CD4-positive, alpha-beta memory T cell (primary cell): Measurements from ENCODE around the gene ZNF638. TPM values are rescaled to one million over a fixed set of nuclear protein-coding genes. Genes with fewer than 3 reads are reported as not detected.
A peak's percentile ranks its signal among the peaks of the same experiment; 100 is the strongest.

ENCODE experiments used
- CTCF ChIA-PET: fragments of 350-600 bp; sonication (Branson Sonifier 250); formaldehyde crosslinking; loops from one replicate; lab custom pipeline; 2021; ENCODE audit warnings: inconsistent platforms; ENCODE audit not compliant: partially characterized antibody; lab: Charles Lee
- POLR2A ChIA-PET: fragments of 350-600 bp; sonication (Branson Sonifier 250); formaldehyde crosslinking; loops from one replicate; lab custom pipeline; 2021; ENCODE audit not compliant: partially characterized antibody; lab: Charles Lee
- DNase-seq, 5 donors: peaks; one replicate each; pipeline versions ENCODE4 v3.0.0 to v3.0.0-alpha.2; 2020 to 2022; ENCODE audit warnings: mixed read lengths in 1 of 5
- H3K27ac ChIP-seq: one replicate; pipeline ENCODE4 v1.7.0; 2013; ENCODE audit warnings: low read depth, low read length
- H3K27me3 ChIP-seq: 2 replicates; pipeline ENCODE4 v1.7.0; 2013; ENCODE audit warnings: mild to moderate bottlenecking, low read length, moderate library complexity; ENCODE audit not compliant: insufficient read depth
- H3K36me3 ChIP-seq: 2 replicates; pipeline ENCODE4 v1.7.0; 2013; ENCODE audit warnings: mild to moderate bottlenecking, low read length, moderate library complexity; ENCODE audit not compliant: insufficient read depth
- H3K4me1 ChIP-seq: 2 replicates; pipeline ENCODE4 v1.7.0; 2013; ENCODE audit warnings: mild to moderate bottlenecking, low read length, moderate library complexity; ENCODE audit not compliant: insufficient read depth
- H3K4me3 ChIP-seq, 2 donors: one replicate each; pipeline ENCODE4 v1.7.0; 2013; ENCODE audit warnings: low read length in 2 of 2, mild to moderate bottlenecking in 1 of 2
- H3K9me3 ChIP-seq, 2 donors: one replicate each; pipeline ENCODE4 v1.7.0; 2013; ENCODE audit warnings: low read length in 2 of 2, control low read depth in 1 of 2; ENCODE audit not compliant: control insufficient read depth in 1 of 2
- H3K27ac Mint-ChIP-seq, 7 donors: one replicate each; pipeline ENCODE4 v1.8.0; 2020 to 2021; ENCODE audit warnings: mixed read lengths in 7 of 7, mild to moderate bottlenecking in 6 of 7, inconsistent platforms in 3 of 7, moderate library complexity in 3 of 7
- H3K27me3 Mint-ChIP-seq, 2 donors: one replicate each; pipeline ENCODE4 v1.8.0; 2020 to 2021; ENCODE audit warnings: mixed read lengths in 2 of 2
- H3K36me3 Mint-ChIP-seq, 2 donors: one replicate each; pipeline ENCODE4 v1.8.0; 2020 to 2021; ENCODE audit warnings: mixed read lengths in 2 of 2, inconsistent platforms in 1 of 2, mild to moderate bottlenecking in 1 of 2
- H3K4me1 Mint-ChIP-seq, 4 donors: one replicate each; pipeline ENCODE4 v1.8.0; 2020 to 2021; ENCODE audit warnings: mixed read lengths in 4 of 4, mild to moderate bottlenecking in 1 of 4
- H3K4me3 Mint-ChIP-seq, 8 donors: one replicate each; pipeline ENCODE4 v1.8.0; 2020 to 2021; ENCODE audit warnings: mixed read lengths in 8 of 8, mild to moderate bottlenecking in 7 of 8, moderate library complexity in 6 of 8, inconsistent platforms in 3 of 8
- H3K9me3 Mint-ChIP-seq, 8 donors: one replicate each; pipeline ENCODE4 v1.8.0; 2020 to 2021; ENCODE audit warnings: mixed read lengths in 8 of 8, mild to moderate bottlenecking in 5 of 8, inconsistent platforms in 3 of 8, moderate library complexity in 1 of 8
- intact Hi-C: fragments of 100-400 bp; cut with micrococcal nuclease; formaldehyde crosslinking; loops from one replicate; pipeline ENCODE4 v1.15.1; 2023
- polyA plus RNA-seq, 2 donors: library from polyadenylated mRNA; unstranded; fragments of 300-500 nt; fragmentation: Illumina TruSeq; gene quantifications; one replicate each; pipeline ENCODE4 v1.2.3, GENCODE V29; 2021
- total RNA-seq, 2 experiments: library from RNA; stranded (reverse); gene quantifications; one replicate each; pipeline ENCODE4 v1.2.3, GENCODE V29; 2021

ZNF638 gene
- total and polyA plus RNA-seq, 4 experiments from 2014 or later, result 19.8 to 167 (median 110) TPM

DNA sequence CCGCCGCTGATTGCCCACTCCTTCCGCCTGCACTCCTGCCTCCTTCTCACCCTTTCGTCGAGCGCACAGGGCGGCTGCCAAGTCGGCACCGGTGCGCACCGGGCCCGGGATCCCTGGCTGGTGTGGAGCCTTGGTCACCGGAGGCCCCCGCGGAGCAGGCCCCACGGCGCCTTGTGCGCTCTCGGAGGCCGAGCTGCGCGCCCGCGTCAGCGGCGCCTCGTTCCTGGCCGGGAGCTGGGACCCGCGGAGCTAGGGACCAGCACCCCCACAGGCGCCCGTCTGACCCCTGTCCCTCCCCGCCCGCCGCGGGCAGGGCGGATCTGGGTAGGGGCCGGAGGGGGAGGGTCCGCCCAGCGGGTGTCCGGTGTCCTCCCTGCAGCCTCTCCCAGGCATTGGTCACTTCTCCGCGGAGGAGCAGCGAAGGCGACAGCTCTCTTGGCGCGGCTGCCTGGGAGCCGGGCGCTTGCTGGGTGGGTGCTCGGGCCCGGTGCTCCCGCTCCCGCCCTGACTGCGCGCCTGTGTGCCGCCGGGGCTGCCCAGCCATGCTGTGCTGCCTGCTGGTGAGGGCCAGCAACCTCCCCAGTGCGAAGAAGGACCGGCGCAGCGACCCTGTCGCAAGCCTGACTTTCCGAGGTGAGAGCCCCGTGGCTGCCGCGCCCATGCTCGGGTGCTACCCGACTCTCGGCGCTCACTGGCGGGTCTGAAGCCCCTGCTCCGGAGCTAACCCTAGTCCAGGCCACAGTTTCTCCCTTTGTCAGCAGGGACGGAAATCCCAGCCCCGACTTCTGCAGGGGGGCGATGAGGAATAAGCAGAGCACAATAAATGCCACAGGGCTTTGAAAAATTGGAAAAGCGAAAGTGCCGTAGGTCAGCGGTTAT is 135.0 kb downstream of the ZNF638 start:
- peak in 1 of 5 donors; percentile 3 for DNase-seq
- Histone ChIP-seq H3K4me3 (peak overlapping the region; percentile 27 to 42), H3K27me3 (peaks cover 9% of the 10 kb centered on the region), H3K9me3 (no peaks in the 10 kb centered on the region), H3K27ac (no peak overlapping the region), H3K4me1 (peaks cover 13% of the 10 kb centered on the region), H3K36me3 (no peaks in the 10 kb centered on the region)
- Mint-ChIP-seq H3K9me3 (peaks cover 0 to 4% (median 0%) of the 10 kb centered on the region in 8 donors), H3K27ac (no peak overlapping the region), H3K27me3 (peaks cover 12 to 18% of the 10 kb centered on the region in 2 donors), H3K4me1 (peaks cover 3 to 10% (median 6%) of the 10 kb centered on the region in 4 donors), H3K36me3 (no peaks in the 10 kb centered on the region), H3K4me3 (peak overlapping the region; percentile 71 to 87 (median 78))
- intact Hi-C loops, result no loop called here
- ChIA-PET POLR2A (no interaction called here), CTCF (interaction anchor here (2.5 kb wide), 1 partner anchor 167 kb away, joined by 9 read pairs; no protein-coding TSS in a partner anchor)

DNA sequence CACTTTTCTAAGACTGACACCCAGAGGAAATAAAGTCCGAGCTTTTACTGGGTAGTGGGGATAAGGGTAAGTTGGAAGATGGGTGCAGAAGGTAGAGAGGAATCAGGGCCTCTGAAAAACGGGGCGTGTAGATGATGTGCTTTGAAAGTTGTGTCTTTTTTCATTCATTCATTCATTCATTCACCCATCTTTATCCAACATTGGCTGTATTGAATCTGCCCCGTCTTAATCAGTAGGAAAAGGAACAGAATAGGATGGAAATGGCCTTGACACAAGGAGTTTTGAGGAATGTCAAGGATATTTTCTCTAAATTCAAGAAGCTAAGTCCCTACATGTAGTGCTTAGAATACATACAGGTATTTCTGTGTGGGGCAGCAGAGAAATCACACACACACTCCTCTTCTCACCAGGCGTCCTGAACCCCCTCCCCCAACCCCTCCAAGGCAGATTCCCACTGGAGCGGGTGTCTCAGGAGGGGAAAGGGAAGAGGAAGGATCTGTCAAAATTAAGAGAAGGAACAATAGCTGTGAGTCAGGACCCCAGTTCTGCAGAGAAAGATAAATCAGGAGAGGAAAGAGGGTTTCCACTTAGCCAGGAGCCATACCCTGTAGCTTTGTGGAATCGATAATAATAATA is 135.7 kb downstream of the ZNF638 start:
- no peak overlapping the region for H3K27ac ChIP-seq
- Mint-ChIP-seq H3K27ac (no peak overlapping the region), H3K9me3 (peaks cover 0 to 4% (median 0%) of the 10 kb centered on the region in 8 donors), H3K4me1 (peaks cover 3 to 10% (median 6%) of the 10 kb centered on the region in 4 donors), H3K36me3 (no peaks in the 10 kb centered on the region), H3K27me3 (peaks cover 12 to 18% of the 10 kb centered on the region in 2 donors), H3K4me3 (peak overlapping the region; percentile 71 to 87 (median 78))
- peak overlapping the region; percentile 27 to 42 for H3K4me3 ChIP-seq
- DNase-seq, result no peak
- H3K4me1 ChIP-seq, result peaks cover 13% of the 10 kb centered on the region
- H3K27me3 ChIP-seq, result peaks cover 9% of the 10 kb centered on the region
- POLR2A ChIA-PET, result no interaction called here
- CTCF ChIA-PET, result interaction anchor here (2.5 kb wide), 1 partner anchor 168 kb away, joined by 9 read pairs; no protein-coding TSS in a partner anchor
- no peaks in the 10 kb centered on the region for H3K36me3 ChIP-seq
- intact Hi-C loops, result no loop called here
- no peaks in the 10 kb centered on the region for H3K9me3 ChIP-seq

DNA sequence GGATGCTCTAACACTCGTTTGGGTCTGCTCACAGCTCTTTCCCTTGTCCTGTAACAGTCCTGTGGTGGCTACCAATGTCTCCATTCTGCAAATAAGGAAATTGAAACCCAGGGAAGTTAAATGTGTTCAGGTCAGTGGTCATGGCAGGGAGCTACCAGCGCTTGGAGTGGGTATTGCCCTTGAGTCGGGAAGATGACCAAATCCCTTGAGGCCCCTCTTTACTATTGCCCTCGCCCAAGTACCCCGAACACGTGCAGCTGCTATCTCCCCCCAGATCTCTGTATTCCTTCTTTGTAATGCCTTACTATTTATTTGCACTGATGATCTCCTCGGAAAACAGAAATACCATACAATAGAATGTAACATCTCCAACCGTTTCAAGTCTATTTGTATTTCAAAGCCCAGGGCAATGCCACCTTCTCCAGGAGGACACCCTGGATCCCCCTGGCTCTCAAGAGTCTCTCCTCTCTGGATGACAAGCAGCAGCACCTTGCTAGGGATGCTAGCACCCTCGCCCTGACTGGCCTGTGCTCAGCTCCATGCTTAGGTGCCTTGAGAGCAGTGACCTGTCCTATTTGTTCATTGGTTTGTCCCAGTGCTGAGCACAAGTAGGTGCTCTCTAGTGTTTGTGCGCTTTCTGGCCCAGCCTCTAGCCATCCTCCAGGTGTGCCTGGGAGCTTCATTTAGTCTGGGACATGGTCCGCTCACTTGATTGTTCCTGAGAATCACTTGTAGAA is 136.9 kb downstream of the ZNF638 start:
- H3K4me1 ChIP-seq, result peaks cover 13% of the 10 kb centered on the region
- H3K27ac ChIP-seq, result no peak overlapping the region
- H3K9me3 Mint-ChIP-seq, result no peaks in the 10 kb centered on the region
- no peak for DNase-seq
- H3K27me3 Mint-ChIP-seq, result peaks cover 13 to 22% of the 10 kb centered on the region in 2 donors
- no peaks in the 10 kb centered on the region for H3K36me3 ChIP-seq
- H3K27me3 ChIP-seq, result peaks cover 7% of the 10 kb centered on the region
- H3K36me3 Mint-ChIP-seq, result no peaks in the 10 kb centered on the region
- peak overlapping the region in 2 of 8 donors; percentile 10 to 17 for H3K4me3 Mint-ChIP-seq
- POLR2A ChIA-PET, result interaction anchor here (0.6 kb wide), 1 partner anchor 133 kb away, joined by 3 read pairs; no protein-coding TSS in a partner anchor
- intact Hi-C loops, result no loop called here
- peaks cover 3 to 10% (median 6%) of the 10 kb centered on the region in 4 donors for H3K4me1 Mint-ChIP-seq
- no peak overlapping the region for H3K27ac Mint-ChIP-seq
- no peaks in the 10 kb centered on the region for H3K9me3 ChIP-seq
- CTCF ChIA-PET, result interaction anchor here (2.5 kb wide), 1 partner anchor 169 kb away, joined by 9 read pairs; no protein-coding TSS in a partner anchor
- no peak overlapping the region for H3K4me3 ChIP-seq

DNA sequence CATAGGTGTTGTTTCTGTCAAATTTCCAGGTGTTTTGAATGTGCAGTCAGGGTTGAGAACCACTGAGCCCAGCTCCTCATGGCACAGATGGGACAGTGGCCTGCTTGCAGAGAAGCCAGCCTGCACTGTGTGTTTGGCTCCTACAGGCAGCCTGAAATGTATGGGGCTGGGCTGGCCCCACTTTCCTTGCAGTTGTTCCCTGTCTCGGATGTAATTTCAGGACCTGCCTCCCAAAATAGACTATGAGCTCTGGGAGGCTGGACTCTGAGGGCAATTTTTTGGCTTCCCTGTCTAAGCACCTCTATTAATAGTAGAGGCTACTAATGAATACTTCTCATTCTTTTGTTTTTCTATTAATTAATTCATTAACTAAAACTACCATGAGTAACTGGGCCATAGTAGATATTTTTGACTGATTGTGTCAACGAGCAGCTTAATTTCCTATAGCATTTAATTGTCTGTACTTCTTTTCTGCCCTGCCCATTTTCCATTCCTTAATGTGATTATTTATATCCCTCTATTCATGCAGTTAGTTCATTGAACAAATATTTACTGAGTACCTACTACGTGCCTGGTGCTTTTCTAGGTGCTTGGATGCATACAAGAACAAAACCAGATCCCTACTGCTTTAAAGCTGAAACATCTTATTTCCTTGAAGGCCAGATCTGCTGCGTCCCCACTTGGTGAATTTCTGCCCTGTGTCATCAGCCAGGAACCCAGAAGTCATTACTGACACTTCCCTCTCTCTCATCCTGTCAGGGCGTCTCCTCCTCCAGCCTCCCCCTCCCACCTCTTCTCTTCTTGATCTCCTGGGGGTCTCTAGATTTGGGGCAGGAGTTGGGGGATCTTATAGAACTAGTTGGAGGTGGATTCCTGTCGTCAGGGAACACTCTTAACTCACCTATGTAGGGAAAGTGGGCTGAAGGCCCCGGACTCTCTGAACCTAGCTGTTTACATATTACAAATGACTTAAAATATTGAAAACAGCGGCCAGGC is 138.1 kb downstream of the ZNF638 start:
- DNase-seq, result no peak
- H3K4me3 Mint-ChIP-seq, result no peak overlapping the region
- ChIA-PET POLR2A (no interaction called here), CTCF (interaction anchor here (2.5 kb wide), 1 partner anchor 170 kb away, joined by 9 read pairs; no protein-coding TSS in a partner anchor)
- Histone ChIP-seq H3K9me3 (no peaks in the 10 kb centered on the region), H3K27ac (no peak overlapping the region), H3K27me3 (peaks cover 3% of the 10 kb centered on the region), H3K36me3 (no peaks in the 10 kb centered on the region), H3K4me1 (peaks cover 13% of the 10 kb centered on the region), H3K4me3 (no peak overlapping the region)
- no peak overlapping the region for H3K27ac Mint-ChIP-seq
- H3K36me3 Mint-ChIP-seq, result no peaks in the 10 kb centered on the region
- peaks cover 15 to 27% of the 10 kb centered on the region in 2 donors for H3K27me3 Mint-ChIP-seq
- H3K4me1 Mint-ChIP-seq, result peaks cover 3 to 10% (median 6%) of the 10 kb centered on the region in 4 donors
- H3K9me3 Mint-ChIP-seq, result no peaks in the 10 kb centered on the region
- intact Hi-C loops, result no loop called here

DNA sequence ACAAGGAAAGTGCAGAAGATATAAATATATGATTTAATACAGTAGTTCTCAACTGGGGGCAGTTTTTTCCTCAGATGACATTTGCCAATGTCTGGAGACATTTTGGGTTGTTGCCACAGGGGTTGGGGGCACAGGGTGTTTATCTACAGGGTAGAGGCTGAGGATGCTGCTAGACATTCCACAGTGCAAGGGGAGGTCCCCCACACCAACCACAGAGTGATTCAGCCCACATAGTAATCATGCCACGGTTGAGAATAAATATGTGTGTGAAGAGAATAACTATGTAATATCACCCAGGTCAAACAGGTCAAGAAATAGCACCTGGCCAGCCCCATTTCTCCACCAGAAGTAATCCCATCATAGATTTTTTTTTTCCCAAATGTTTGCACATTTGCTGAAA is 139.7 kb downstream of the ZNF638 start:
- H3K9me3 ChIP-seq, result no peaks in the 10 kb centered on the region
- Mint-ChIP-seq H3K27ac (no peak overlapping the region), H3K27me3 (peaks cover 15 to 30% of the 10 kb centered on the region in 2 donors), H3K4me1 (peaks cover 3 to 10% (median 6%) of the 10 kb centered on the region in 4 donors), H3K9me3 (no peaks in the 10 kb centered on the region), H3K4me3 (no peak overlapping the region), H3K36me3 (no peaks in the 10 kb centered on the region)
- no peak overlapping the region for H3K27ac ChIP-seq
- ChIA-PET POLR2A (no interaction called here), CTCF (no interaction called here)
- DNase-seq, result no peak
- peaks cover 7% of the 10 kb centered on the region for H3K4me1 ChIP-seq
- H3K27me3 ChIP-seq, result no peaks in the 10 kb centered on the region
- H3K36me3 ChIP-seq, result no peaks in the 10 kb centered on the region
- H3K4me3 ChIP-seq, result no peak overlapping the region
- intact Hi-C loops, result no loop called here

DNA sequence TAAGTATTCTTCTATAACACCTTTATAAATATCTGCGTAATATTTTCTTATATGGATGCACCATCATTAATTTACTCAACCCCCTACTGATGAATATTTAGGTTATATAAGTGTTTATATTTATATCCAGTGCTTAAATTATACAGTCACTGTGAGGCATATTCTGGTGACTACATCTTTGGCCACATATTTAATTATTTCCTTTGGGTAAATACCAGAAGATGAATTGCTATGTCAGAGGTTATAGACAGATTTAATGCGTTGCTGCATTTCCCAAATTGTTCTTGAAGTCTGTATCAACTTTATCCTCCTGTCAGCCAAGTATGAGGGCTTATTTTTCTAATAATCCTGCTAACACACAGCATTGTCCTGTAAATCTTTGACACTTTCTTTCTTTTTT is 140.4 kb downstream of the ZNF638 start:
- no peaks in the 10 kb centered on the region for H3K9me3 Mint-ChIP-seq
- intact Hi-C loops, result no loop called here
- no peak for DNase-seq
- no peaks in the 10 kb centered on the region for H3K36me3 ChIP-seq
- H3K4me3 ChIP-seq, result no peak overlapping the region
- ChIA-PET CTCF (no interaction called here), POLR2A (no interaction called here)
- H3K4me1 ChIP-seq, result peaks cover 3% of the 10 kb centered on the region
- peaks cover 15 to 28% of the 10 kb centered on the region in 2 donors for H3K27me3 Mint-ChIP-seq
- no peak overlapping the region for H3K27ac ChIP-seq
- H3K36me3 Mint-ChIP-seq, result no peaks in the 10 kb centered on the region
- H3K27ac Mint-ChIP-seq, result no peak overlapping the region
- peaks cover 2 to 7% (median 4%) of the 10 kb centered on the region in 4 donors for H3K4me1 Mint-ChIP-seq
- H3K4me3 Mint-ChIP-seq, result no peak overlapping the region
- no peaks in the 10 kb centered on the region for H3K9me3 ChIP-seq
- H3K27me3 ChIP-seq, result no peaks in the 10 kb centered on the region
